Activated naive CD8-positive, alpha-beta T cell treated with anti-CD3 and anti-CD28 coated beads, Interleukin-2, amount 50 U/mL, for 24 hours (primary cell): ENCODE data around the gene ABHD17A.

Experiments
- ATAC-seq: fragments of 150-1000 bp; cut with Tn5 transposase; one replicate; pipeline ENCODE4 v1.10.0; 2021
- DNase-seq: peaks from one replicate; pipeline ENCODE4 v3.0.0; 2021
- H3K27ac Mint-ChIP-seq: one replicate; pipeline ENCODE4 v1.8.0; 2021; ENCODE audit warnings: mild to moderate bottlenecking, mixed read lengths
- H3K27me3 Mint-ChIP-seq: one replicate; pipeline ENCODE4 v1.8.0; 2021; ENCODE audit warnings: mixed read lengths
- H3K36me3 Mint-ChIP-seq: one replicate; pipeline ENCODE4 v1.8.0; 2021; ENCODE audit warnings: low read depth, mixed read lengths
- H3K4me1 Mint-ChIP-seq: one replicate; pipeline ENCODE4 v1.8.0; 2021; ENCODE audit warnings: mixed read lengths
- H3K4me3 Mint-ChIP-seq: one replicate; pipeline ENCODE4 v1.8.0; 2021; ENCODE audit warnings: mild to moderate bottlenecking, moderate library complexity, mixed read lengths
- H3K9me3 Mint-ChIP-seq: one replicate; pipeline ENCODE4 v1.8.0; 2021; ENCODE audit warnings: mixed read lengths

ABHD17A gene

GRCh38 chr19:1850809-1851653 lies 34.3 kb downstream of the ABHD17A start:
- peak overlapping the region; percentile 26 for H3K27ac Mint-ChIP-seq
- H3K4me1 Mint-ChIP-seq, result peaks cover 64% of the 10 kb centered on the region
- H3K4me3 Mint-ChIP-seq, result peak overlapping the region; percentile 14
- no peak for DNase-seq
- ATAC-seq, result no peak
- H3K36me3 Mint-ChIP-seq, result peaks cover 12% of the 10 kb centered on the region
- no peaks in the 10 kb centered on the region for H3K27me3 Mint-ChIP-seq
- no peaks in the 10 kb centered on the region for H3K9me3 Mint-ChIP-seq

- no peaks in the 10 kb centered on the region for H3K9me3 Mint-ChIP-seq
- peaks cover 64% of the 10 kb centered on the region for H3K4me1 Mint-ChIP-seq
- no peak overlapping the region for H3K4me3 Mint-ChIP-seq
- DNase-seq, result no peak
- no peak for ATAC-seq
- peaks cover 15% of the 10 kb centered on the region for H3K36me3 Mint-ChIP-seq
- H3K27ac Mint-ChIP-seq, result peak overlapping the region; percentile 26
- H3K27me3 Mint-ChIP-seq, result no peaks in the 10 kb centered on the region
Observed at GRCh38 chr19:1849886-1850398, 35.4 kb downstream of the ABHD17A start.

GRCh38 chr19:1849132-1849474 lies 36.2 kb downstream of the ABHD17A start:
- Mint-ChIP-seq H3K27ac (peak overlapping the region; percentile 70), H3K4me1 (peaks cover 66% of the 10 kb centered on the region), H3K27me3 (no peaks in the 10 kb centered on the region), H3K9me3 (no peaks in the 10 kb centered on the region), H3K36me3 (peaks cover 15% of the 10 kb centered on the region), H3K4me3 (peak overlapping the region; percentile 40)
- DNase-seq (no peak), ATAC-seq (no peak)

- ATAC-seq (peak; percentile 65), DNase-seq (peak; percentile 98)
- H3K27ac Mint-ChIP-seq, result peak within 1 kb of the TSS; percentile 95
- no peaks in the 10 kb centered on the region for H3K27me3 Mint-ChIP-seq
- H3K4me3 Mint-ChIP-seq, result peak within 1 kb of the TSS; percentile 94
- peaks cover 69% of the 10 kb centered on the region for H3K4me1 Mint-ChIP-seq
- H3K36me3 Mint-ChIP-seq, result peaks cover 15% of the 10 kb centered on the region
- H3K9me3 Mint-ChIP-seq, result no peaks in the 10 kb centered on the region
Observed at GRCh38 chr19:1848399-1849131, 36.7 kb downstream of the ABHD17A start, which contains the start of gene REXO1. Gene REXO1, minus strand, starts transcription at chr19:1848483. Its CDS starts 125 bp downstream, at chr19:1848358.

- peak; percentile 57 for DNase-seq
- Mint-ChIP-seq H3K27me3 (no peaks in the 10 kb centered on the region), H3K4me3 (peak overlapping the region; percentile 94), H3K9me3 (no peaks in the 10 kb centered on the region), H3K27ac (peak overlapping the region; percentile 95), H3K36me3 (peaks cover 13% of the 10 kb centered on the region), H3K4me1 (peaks cover 65% of the 10 kb centered on the region)
- ATAC-seq, result peak; percentile 17
Observed at GRCh38 chr19:1847684-1848398, 37.5 kb downstream of the ABHD17A start.

- no peak for ATAC-seq
- peaks cover 65% of the 10 kb centered on the region for H3K4me1 Mint-ChIP-seq
Observed at GRCh38 chr19:1847348-1847683, 38.0 kb downstream of the ABHD17A start.

GRCh38 chr19:1846517-1847204 lies 38.6 kb downstream of the ABHD17A start:
- peaks cover 67% of the 10 kb centered on the region for H3K4me1 Mint-ChIP-seq
- no peaks in the 10 kb centered on the region for H3K27me3 Mint-ChIP-seq
- peak overlapping the region; percentile 94 for H3K4me3 Mint-ChIP-seq

More at GRCh38 chr19:1847348-1847683, 38.0 kb downstream of the ABHD17A start:
- Mint-ChIP-seq H3K27ac (peak overlapping the region; percentile 95), H3K9me3 (no peaks in the 10 kb centered on the region), H3K4me3 (peak overlapping the region; percentile 94), H3K27me3 (no peaks in the 10 kb centered on the region), H3K36me3 (peaks cover 13% of the 10 kb centered on the region)
- no peak for DNase-seq

GRCh38 chr19:1845642-1846041 lies 39.7 kb downstream of the ABHD17A start:
- H3K27ac Mint-ChIP-seq, result no peak overlapping the region
- H3K4me1 Mint-ChIP-seq, result peaks cover 59% of the 10 kb centered on the region
- no peak for ATAC-seq
- H3K9me3 Mint-ChIP-seq, result no peaks in the 10 kb centered on the region
- DNase-seq, result no peak
- peaks cover 11% of the 10 kb centered on the region for H3K36me3 Mint-ChIP-seq
- H3K27me3 Mint-ChIP-seq, result no peaks in the 10 kb centered on the region
- H3K4me3 Mint-ChIP-seq, result peak overlapping the region; percentile 94

More at GRCh38 chr19:1846517-1847204, 38.6 kb downstream of the ABHD17A start:
- H3K9me3 Mint-ChIP-seq, result no peaks in the 10 kb centered on the region
- peaks cover 13% of the 10 kb centered on the region for H3K36me3 Mint-ChIP-seq
- no peak for ATAC-seq
- H3K27ac Mint-ChIP-seq, result peak overlapping the region; percentile 95
- no peak for DNase-seq

GRCh38 chr19:1845125-1845515 lies 40.2 kb downstream of the ABHD17A start:
- no peak for ATAC-seq
- Mint-ChIP-seq H3K4me1 (peaks cover 57% of the 10 kb centered on the region), H3K27ac (no peak overlapping the region), H3K4me3 (no peak overlapping the region), H3K27me3 (no peaks in the 10 kb centered on the region), H3K9me3 (no peaks in the 10 kb centered on the region), H3K36me3 (peaks cover 11% of the 10 kb centered on the region)
- DNase-seq, result no peak

- no peak for DNase-seq
- peaks cover 55% of the 10 kb centered on the region for H3K4me1 Mint-ChIP-seq
- H3K36me3 Mint-ChIP-seq, result peaks cover 11% of the 10 kb centered on the region
- H3K9me3 Mint-ChIP-seq, result no peaks in the 10 kb centered on the region
- no peak for ATAC-seq
- H3K4me3 Mint-ChIP-seq, result no peak overlapping the region
- no peak overlapping the region for H3K27ac Mint-ChIP-seq
- no peaks in the 10 kb centered on the region for H3K27me3 Mint-ChIP-seq
Observed at GRCh38 chr19:1844513-1845124, 40.7 kb downstream of the ABHD17A start.

GRCh38 chr19:1843646-1844394 lies 41.5 kb downstream of the ABHD17A start:
- Mint-ChIP-seq H3K27ac (no peak overlapping the region), H3K36me3 (peaks cover 11% of the 10 kb centered on the region), H3K4me1 (peaks cover 50% of the 10 kb centered on the region)

GRCh38 chr19:1843116-1843515 lies 42.2 kb downstream of the ABHD17A start:
- H3K36me3 Mint-ChIP-seq, result peaks cover 11% of the 10 kb centered on the region

More at GRCh38 chr19:1843646-1844394, 41.5 kb downstream of the ABHD17A start:
- no peak for ATAC-seq
- H3K27me3 Mint-ChIP-seq, result no peaks in the 10 kb centered on the region
- no peaks in the 10 kb centered on the region for H3K9me3 Mint-ChIP-seq
- no peak overlapping the region for H3K4me3 Mint-ChIP-seq
- DNase-seq, result no peak

More at GRCh38 chr19:1843116-1843515, 42.2 kb downstream of the ABHD17A start:
- no peak for ATAC-seq
- Mint-ChIP-seq H3K4me3 (no peak overlapping the region), H3K4me1 (peaks cover 47% of the 10 kb centered on the region), H3K27me3 (no peaks in the 10 kb centered on the region), H3K9me3 (no peaks in the 10 kb centered on the region), H3K27ac (no peak overlapping the region)
- DNase-seq, result no peak
